SK-N-MC (cell line): Measurements from ENCODE around the gene PTPRG.
"Not testable (repeated sequence)": the region's sequence is repeated elsewhere in the genome, so short reads cannot be mapped to it uniquely, and the experiment has no call there.

Experiments
- DNase-seq: peaks from one replicate; pipeline ENCODE4 v3.0.0-alpha.2; 2011; ENCODE audit warnings: low read depth, low spot score
- H3K27ac ChIP-seq: fragments of 200-600 bp; sonication (generic); 2 replicates; pipeline ENCODE4 v1.5.1; 2016; ENCODE audit warnings: mixed run types
- H3K36me3 ChIP-seq: fragments of 200-600 bp; sonication (generic); 2 replicates; pipeline ENCODE4 v1.6.1; 2017; ENCODE audit warnings: antibody characterized with exemption, low read length, mixed read lengths; ENCODE audit not compliant: insufficient read depth
- H3K4me3 ChIP-seq: fragments of 200-600 bp; sonication (generic); 2 replicates; pipeline ENCODE4 v1.5.1; 2016
- H3K9ac ChIP-seq: fragments of 200-600 bp; sonication (generic); 2 replicates; pipeline ENCODE4 v1.8.0; 2017; ENCODE audit warnings: mixed run types, mixed read lengths; ENCODE audit not compliant: insufficient read length
- H3K9me3 ChIP-seq: fragments of 200-600 bp; sonication (generic); 2 replicates; pipeline ENCODE4 v1.6.1; 2017; ENCODE audit warnings: low read depth, mild to moderate bottlenecking, antibody characterized with exemption, low read length, moderate library complexity, mixed read lengths
- EZH2 ChIP-seq: fragments of 200-600 bp; sonication (generic); IDR thresholded peaks from one replicate; pipeline ENCODE4 v1.6.1; 2017; ENCODE audit warnings: antibody characterized with exemption
- FOXP2 ChIP-seq: optimal IDR thresholded peaks from 2 replicates; pipeline ENCODE3; 2011; ENCODE audit warnings: mild to moderate bottlenecking, moderate library complexity; ENCODE audit not compliant: insufficient read depth; ENCODE audit errors: extremely low read length, control extremely low read depth
- POLR2AphosphoS5 ChIP-seq: IDR thresholded peaks from 2 replicates; pipeline ENCODE4 v1.6.1; 2012; ENCODE audit warnings: mild to moderate bottlenecking, low read depth, low read length, borderline replicate concordance

The PTPRG gene

DNA sequence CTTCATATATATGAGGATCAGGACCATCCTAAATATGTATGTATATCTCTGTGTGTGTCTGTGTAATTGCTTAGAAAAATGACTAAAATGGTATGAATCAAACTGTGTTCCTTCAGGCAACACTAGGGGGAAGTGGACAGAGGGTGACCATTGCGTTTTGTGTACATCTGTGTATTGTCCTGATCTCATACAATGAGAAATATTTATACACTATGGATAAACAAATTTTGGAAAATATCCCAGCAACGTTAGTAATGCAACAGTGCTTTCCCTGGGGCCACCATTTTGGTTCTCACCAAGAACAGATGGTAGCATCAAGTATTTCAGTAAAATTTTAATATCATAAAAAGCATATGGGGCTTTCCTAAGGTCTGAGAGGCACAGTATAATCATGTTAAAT lies 130.1 kb downstream of the PTPRG start:
- Histone ChIP-seq H3K36me3 (no peaks in the 10 kb centered on the region), H3K9ac (no peak overlapping the region), H3K27ac (no peak overlapping the region), H3K4me3 (no peak overlapping the region), H3K9me3 (no peaks in the 10 kb centered on the region)
- no peak for DNase-seq
- TF ChIP-seq FOXP2, result no peak
- TF ChIP-seq EZH2, result no peak

DNA sequence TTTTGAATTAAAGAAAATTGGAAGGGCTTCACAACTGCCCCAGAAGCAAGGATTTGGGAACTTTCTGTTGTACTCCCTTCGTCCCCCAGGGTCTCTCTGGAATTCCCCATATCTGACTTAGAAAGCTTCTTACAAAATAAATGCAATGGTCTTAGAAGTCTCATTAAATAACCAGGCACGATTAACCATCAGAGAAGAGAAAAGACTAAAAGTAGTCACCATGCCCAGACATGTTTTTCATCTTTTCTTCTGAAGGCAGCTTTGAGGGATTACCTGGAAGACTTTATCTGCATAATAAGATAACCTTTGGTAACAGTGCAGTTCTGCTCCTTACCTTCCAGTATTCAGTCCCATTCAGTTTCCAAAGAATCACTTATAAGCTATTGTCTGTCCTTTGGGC lies 135.9 kb downstream of the PTPRG start:
- no peak overlapping the region for H3K4me3 ChIP-seq
- H3K36me3 ChIP-seq, result no peaks in the 10 kb centered on the region
- H3K27ac ChIP-seq, result no peak overlapping the region
- H3K9ac ChIP-seq, result no peak overlapping the region
- no peak for TF ChIP-seq EZH2
- no peak for TF ChIP-seq FOXP2
- no peak for TF ChIP-seq POLR2AphosphoS5
- no peaks in the 10 kb centered on the region for H3K9me3 ChIP-seq
- DNase-seq, result no peak

DNA sequence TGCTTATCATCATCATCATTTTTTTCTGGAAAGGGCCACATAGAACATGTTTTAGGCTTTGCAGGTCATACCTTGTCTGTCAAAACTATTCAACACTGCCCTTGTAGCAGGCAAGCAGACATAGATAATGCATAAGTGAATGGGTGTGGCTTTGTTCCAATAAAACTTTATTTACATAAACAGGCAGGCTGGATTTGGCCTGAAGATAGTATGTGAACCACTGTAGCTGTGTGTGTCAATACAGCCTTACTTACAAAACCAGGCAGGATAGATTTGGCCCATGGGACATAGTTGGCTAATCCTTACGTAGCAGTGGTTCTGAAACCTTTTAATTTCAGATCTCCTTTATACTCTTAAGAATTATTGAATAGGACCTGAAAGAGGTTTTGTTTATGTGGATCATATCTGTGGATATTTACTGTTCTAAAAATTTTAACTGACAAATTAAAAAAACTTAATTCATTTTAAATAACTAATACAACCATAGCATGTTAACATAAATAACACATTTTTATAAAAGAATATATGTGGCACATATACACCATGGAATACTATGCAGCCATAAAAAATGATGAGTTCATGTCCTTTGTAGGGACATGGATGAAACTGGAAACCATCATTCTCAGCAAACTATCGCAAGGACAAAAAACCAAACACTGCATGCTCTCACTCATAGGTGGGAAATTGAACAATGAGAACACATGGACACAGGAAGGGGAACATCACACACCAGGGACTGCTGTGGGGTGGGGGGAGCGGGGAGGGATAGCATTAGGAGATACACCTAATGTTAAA lies 137.1 kb downstream of the PTPRG start:
- not testable (repeated sequence) for H3K9ac ChIP-seq, DNase-seq, H3K27ac ChIP-seq, H3K36me3 ChIP-seq, H3K9me3 ChIP-seq, H3K4me3 ChIP-seq

DNA sequence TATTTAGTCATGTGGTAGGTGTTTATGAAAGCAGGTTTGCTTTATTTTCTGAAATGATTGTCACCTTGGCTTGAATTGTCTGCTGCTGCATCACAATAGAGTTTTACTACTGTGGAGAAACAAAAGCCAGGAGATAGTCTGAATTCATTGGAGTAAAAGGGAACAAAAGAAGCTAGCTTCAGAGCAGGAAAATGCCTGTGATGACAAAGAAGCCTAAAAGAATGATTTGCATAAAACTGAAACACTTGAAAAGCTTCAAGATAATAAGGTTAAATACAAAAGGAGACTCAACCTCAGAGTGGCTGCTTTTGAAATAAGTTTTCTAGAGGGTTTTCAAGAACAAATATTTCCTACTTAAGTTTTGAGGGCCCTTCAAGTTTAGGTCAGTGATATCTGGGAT lies 138.3 kb downstream of the PTPRG start:
- no peaks in the 10 kb centered on the region for H3K9me3 ChIP-seq
- TF ChIP-seq POLR2AphosphoS5 (no peak), FOXP2 (no peak), EZH2 (no peak)
- no peaks in the 10 kb centered on the region for H3K36me3 ChIP-seq
- no peak overlapping the region for H3K4me3 ChIP-seq
- no peak overlapping the region for H3K27ac ChIP-seq
- DNase-seq, result no peak
- no peak overlapping the region for H3K9ac ChIP-seq

DNA sequence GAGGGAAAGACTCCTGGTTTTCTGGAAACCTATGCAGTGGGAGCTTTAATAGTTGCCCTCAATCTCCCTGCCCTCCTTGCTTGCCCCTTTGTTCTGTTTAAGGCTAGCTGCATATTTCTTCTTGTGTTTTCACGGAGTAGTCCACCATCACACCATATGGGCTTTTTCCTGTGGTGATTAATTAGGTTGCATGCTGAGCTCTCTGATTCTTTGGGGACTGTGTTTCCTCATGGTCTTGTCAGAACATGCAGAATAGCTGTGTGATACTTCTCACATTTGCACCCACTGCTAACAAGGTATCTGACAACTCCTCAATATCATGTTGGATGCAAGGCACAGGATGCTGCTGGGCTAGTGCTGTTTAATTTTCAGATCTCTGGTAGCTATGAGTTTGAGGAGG lies 139.6 kb downstream of the PTPRG start:
- no peak overlapping the region for H3K4me3 ChIP-seq
- no peaks in the 10 kb centered on the region for H3K36me3 ChIP-seq
- no peak for DNase-seq
- no peaks in the 10 kb centered on the region for H3K9me3 ChIP-seq
- H3K27ac ChIP-seq, result no peak overlapping the region
- TF ChIP-seq FOXP2, result no peak
- no peak for TF ChIP-seq EZH2
- no peak for TF ChIP-seq POLR2AphosphoS5
- H3K9ac ChIP-seq, result no peak overlapping the region

- H3K9ac ChIP-seq, result no peak overlapping the region
- H3K4me3 ChIP-seq, result no peak overlapping the region
- H3K27ac ChIP-seq, result no peak overlapping the region
- no peak for TF ChIP-seq EZH2
- no peak for TF ChIP-seq POLR2AphosphoS5
- no peak for TF ChIP-seq FOXP2
- H3K9me3 ChIP-seq, result no peaks in the 10 kb centered on the region
- DNase-seq, result no peak
- H3K36me3 ChIP-seq, result no peaks in the 10 kb centered on the region
These were observed 141.1 kb downstream of the PTPRG start for GRCh38 chr3:61702453-61702852.

DNA sequence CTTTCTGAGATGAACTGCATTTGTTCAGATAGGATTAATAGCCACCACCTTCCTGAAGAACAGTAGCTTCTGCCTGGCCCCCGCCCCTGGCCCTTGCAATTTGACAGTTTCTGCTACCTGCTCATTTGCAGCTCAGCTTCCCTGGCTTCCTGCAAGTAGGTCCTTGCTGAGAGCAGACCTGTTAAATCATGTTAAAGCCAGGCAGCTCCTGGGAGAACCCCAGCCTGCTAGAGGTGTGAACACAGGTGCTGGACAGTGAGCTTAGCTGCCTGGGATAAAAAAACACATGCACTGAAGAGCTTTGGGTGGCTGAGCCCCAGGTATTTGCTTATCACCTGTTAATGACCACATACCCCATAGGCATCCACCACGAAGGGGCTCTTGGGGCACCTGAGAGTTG lies 143.4 kb downstream of the PTPRG start:
- H3K9ac ChIP-seq, result no peak overlapping the region
- DNase-seq, result no peak
- H3K27ac ChIP-seq, result no peak overlapping the region
- no peak for TF ChIP-seq EZH2
- TF ChIP-seq POLR2AphosphoS5, result no peak
- TF ChIP-seq FOXP2, result no peak
- no peaks in the 10 kb centered on the region for H3K9me3 ChIP-seq
- no peaks in the 10 kb centered on the region for H3K36me3 ChIP-seq
- H3K4me3 ChIP-seq, result no peak overlapping the region

DNA sequence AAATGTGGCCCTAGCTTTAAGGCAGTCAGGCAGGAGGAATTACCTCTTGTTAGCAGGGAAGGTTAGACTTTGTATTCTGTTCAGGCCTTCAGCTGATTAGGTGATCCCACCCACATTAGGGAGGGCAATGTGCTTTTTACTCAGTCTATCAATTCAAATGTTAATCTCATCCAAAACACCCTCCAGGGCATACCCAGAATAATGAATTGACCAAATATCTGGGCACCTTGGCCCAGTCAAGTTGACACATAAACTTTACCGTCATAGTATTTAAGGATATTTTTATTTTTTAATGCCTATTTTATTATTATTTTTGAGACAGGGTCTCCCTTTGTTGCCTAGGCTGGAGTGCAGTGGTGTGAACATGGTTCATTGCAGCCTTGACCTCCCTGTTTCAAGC lies 146.1 kb downstream of the PTPRG start:
- H3K4me3 ChIP-seq, result no peak overlapping the region
- no peaks in the 10 kb centered on the region for H3K9me3 ChIP-seq
- no peaks in the 10 kb centered on the region for H3K36me3 ChIP-seq
- no peak overlapping the region for H3K27ac ChIP-seq
- H3K9ac ChIP-seq, result no peak overlapping the region
- no peak for DNase-seq
- TF ChIP-seq EZH2, result no peak
- TF ChIP-seq POLR2AphosphoS5, result no peak
- TF ChIP-seq FOXP2, result no peak

DNA sequence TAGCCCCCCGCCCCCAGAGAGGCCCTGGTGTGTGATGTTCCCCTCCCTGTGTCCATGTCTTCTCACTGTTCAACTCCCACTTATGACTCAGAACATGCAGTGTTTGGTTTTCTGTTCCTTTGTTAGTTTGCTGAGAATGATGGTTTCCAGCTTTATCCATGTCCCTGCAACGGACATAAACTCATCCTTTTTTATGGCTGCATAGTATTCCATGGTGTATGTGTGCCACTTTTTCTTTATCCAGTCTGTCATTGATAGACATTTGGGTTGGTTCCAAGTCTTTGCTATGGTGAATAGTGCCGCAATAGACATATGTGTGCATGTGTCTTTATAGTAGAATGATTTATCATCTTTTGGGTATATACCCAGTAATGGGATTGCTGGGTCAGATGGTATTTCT lies 149.5 kb downstream of the PTPRG start:
- DNase-seq, H3K9me3 ChIP-seq, H3K36me3 ChIP-seq, H3K4me3 ChIP-seq, H3K9ac ChIP-seq, H3K27ac ChIP-seq: not testable (repeated sequence)
